ENCODE results near the gene GRM7.

GRCh38 chr3:7238565-7239295 lies 377.8 kb downstream of the GRM7 start:
- TF ChIP-seq CTCF (IDR thresholded peaks at IDR 0.05; ENCODE audit: low read depth, low read length, poor library complexity, severe bottlenecking) (no peak), EZH2phosphoT487 (IDR thresholded peaks at IDR 0.05; ENCODE audit: borderline replicate concordance, low read length) (no peak)

All from DOHH2 (cell line).